ENCODE data around the gene TOX3. TPM values are rescaled to one million over a fixed set of nuclear protein-coding genes. Genes with fewer than 3 reads are reported as not detected.

The TOX3 gene
- total RNA-seq, 1 donor from 2014 or later: 5.3 TPM

DNA sequence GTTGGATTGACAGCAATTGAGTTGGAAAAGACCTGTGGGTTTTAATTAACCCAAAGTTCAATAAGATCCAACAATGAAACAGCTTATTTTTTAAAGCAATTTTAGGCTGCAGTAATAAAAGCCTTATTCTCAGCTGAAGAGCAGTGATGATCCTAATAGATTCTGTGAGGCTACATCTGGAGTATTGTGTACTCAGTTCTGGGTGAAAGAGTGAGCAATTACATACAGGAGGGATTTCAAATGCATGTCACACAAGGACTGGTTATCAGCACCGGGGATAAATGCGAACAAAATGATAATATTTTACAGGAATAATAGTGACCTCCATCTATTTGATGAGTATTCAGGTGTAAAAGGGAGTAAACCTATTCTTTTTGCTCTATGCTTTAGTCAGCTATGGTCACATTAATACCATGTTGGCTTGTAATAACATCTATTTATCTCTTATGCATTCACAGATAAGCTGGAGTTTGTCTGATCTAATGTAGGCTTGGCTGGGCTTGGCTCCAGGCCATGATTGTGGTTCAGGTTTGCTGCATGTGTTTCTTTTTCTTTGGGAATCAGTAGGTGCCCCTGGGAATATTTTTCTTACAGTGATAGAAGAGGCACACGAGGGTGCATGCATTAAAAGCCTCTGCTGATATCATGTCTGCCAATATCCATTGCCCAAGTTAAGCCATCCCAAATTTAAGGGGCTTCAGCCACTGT is 22.2 kb upstream of the TOX3 start:
- no peak overlapping the region for H3K4me3 Mint-ChIP-seq
- H3K36me3 Mint-ChIP-seq: no peaks in the 10 kb centered on the region
- no peak overlapping the region for H3K27ac Mint-ChIP-seq
- H3K4me1 Mint-ChIP-seq: peaks cover 5% of the 10 kb centered on the region
- H3K9me3 Mint-ChIP-seq: peaks cover 4% of the 10 kb centered on the region
- H3K27me3 Mint-ChIP-seq (ENCODE audit: low read depth): peaks cover 33% of the 10 kb centered on the region
- DNase-seq (ENCODE audit: low spot score in 2 of 2, unreplicated experiment in 2 of 2): no peak
- TF ChIP-seq CTCF (IDR thresholded peaks at IDR 0.05; ENCODE audit: unreplicated experiment): no peak

GRCh38 chr16:52568495-52568894 is 21.6 kb upstream of the TOX3 start:
- Mint-ChIP-seq H3K36me3 (no peaks in the 10 kb centered on the region), H3K4me3 (no peak overlapping the region), H3K27me3 (ENCODE audit: low read depth) (peaks cover 35% of the 10 kb centered on the region), H3K9me3 (peaks cover 4% of the 10 kb centered on the region), H3K27ac (no peak overlapping the region), H3K4me1 (peaks cover 5% of the 10 kb centered on the region)
- TF ChIP-seq CTCF (IDR thresholded peaks at IDR 0.05; ENCODE audit: unreplicated experiment): no peak
- DNase-seq (ENCODE audit: low spot score in 2 of 2, unreplicated experiment in 2 of 2): no peak

GRCh38 chr16:52567193-52567592 is 20.2 kb upstream of the TOX3 start:
- Mint-ChIP-seq H3K4me3 (no peak overlapping the region), H3K4me1 (peaks cover 2% of the 10 kb centered on the region), H3K27me3 (ENCODE audit: low read depth) (peaks cover 43% of the 10 kb centered on the region), H3K27ac (no peak overlapping the region), H3K36me3 (no peaks in the 10 kb centered on the region), H3K9me3 (peaks cover 4% of the 10 kb centered on the region)
- no peak for TF ChIP-seq CTCF (IDR thresholded peaks at IDR 0.05; ENCODE audit: unreplicated experiment)
- DNase-seq (ENCODE audit: low spot score in 2 of 2, unreplicated experiment in 2 of 2): no peak

- H3K9me3 Mint-ChIP-seq: no peaks in the 10 kb centered on the region
- no peak for DNase-seq (ENCODE audit: low spot score in 2 of 2, unreplicated experiment in 2 of 2)
- H3K4me3 Mint-ChIP-seq: no peak overlapping the region
- H3K4me1 Mint-ChIP-seq: no peaks in the 10 kb centered on the region
- H3K36me3 Mint-ChIP-seq: no peaks in the 10 kb centered on the region
- no peak overlapping the region for H3K27ac Mint-ChIP-seq
- no peak for TF ChIP-seq CTCF (IDR thresholded peaks at IDR 0.05; ENCODE audit: unreplicated experiment)
- peaks cover 55% of the 10 kb centered on the region for H3K27me3 Mint-ChIP-seq (ENCODE audit: low read depth)
These were observed 17.0 kb upstream of the TOX3 start for GRCh38 chr16:52563767-52564611.

GRCh38 chr16:52562770-52563169 is 15.8 kb upstream of the TOX3 start:
- Mint-ChIP-seq H3K9me3 (no peaks in the 10 kb centered on the region), H3K4me1 (no peaks in the 10 kb centered on the region)
- no peak for DNase-seq (ENCODE audit: low spot score in 2 of 2, unreplicated experiment in 2 of 2)

More at GRCh38 chr16:52562770-52563169, 15.8 kb upstream of the TOX3 start:
- Mint-ChIP-seq H3K27ac (no peak overlapping the region), H3K4me3 (no peak overlapping the region), H3K36me3 (no peaks in the 10 kb centered on the region), H3K27me3 (ENCODE audit: low read depth) (peaks cover 53% of the 10 kb centered on the region)
- TF ChIP-seq CTCF (IDR thresholded peaks at IDR 0.05; ENCODE audit: unreplicated experiment): no peak
